GM21423 (cell line): ENCODE measurements around the gene OR1L8.
"Not testable (repeated sequence)": the region's sequence is repeated elsewhere in the genome, so short reads cannot be mapped to it uniquely, and the experiment has no call there.

Source experiments
- ATAC-seq: cut with Tn5 transposase; IDR thresholded peaks from one replicate; pipeline ENCODE4 v1.9.1; 2021; ENCODE audit warnings: mild to moderate bottlenecking, moderate library complexity; ENCODE audit not compliant: unreplicated experiment

OR1L8 gene

GRCh38 chr9:122583284-122583683 lies at the start of gene OR1L8:
Gene OR1L8 (minus strand): TSS chr9:122583384. CDS start chr9:122568477, 14,907 bp downstream.
- not testable (repeated sequence) for ATAC-seq

- no peak for ATAC-seq
Observed at GRCh38 chr9:122619996-122620395, 36.8 kb upstream of the OR1L8 start.

DNA sequence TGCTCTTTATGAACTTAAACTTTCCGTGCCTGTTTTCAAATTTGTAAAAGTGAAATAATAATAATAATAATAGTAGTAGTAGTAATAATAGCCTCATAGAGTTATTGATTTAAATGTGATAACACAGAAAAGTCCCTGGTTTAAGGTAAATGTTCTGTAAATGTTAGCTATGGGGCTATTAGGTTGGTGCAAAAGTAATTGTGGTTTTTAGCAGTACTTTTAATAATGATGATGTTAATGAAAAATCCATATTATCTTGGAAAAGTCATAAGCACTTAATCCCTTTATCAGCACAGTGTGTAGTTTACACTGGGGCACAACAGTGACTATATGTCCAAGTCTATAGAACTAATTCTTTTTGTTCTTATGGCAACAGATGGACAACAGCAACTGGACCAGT lies 31.2 kb upstream of the OR1L8 start, which contains the start of gene OR1Q1:
Gene OR1Q1, plus strand, starts transcription at position 377 of the 400 bp plus-strand sequence. Its CDS starts 0 bp downstream, at position 377.
- ATAC-seq = no peak

DNA sequence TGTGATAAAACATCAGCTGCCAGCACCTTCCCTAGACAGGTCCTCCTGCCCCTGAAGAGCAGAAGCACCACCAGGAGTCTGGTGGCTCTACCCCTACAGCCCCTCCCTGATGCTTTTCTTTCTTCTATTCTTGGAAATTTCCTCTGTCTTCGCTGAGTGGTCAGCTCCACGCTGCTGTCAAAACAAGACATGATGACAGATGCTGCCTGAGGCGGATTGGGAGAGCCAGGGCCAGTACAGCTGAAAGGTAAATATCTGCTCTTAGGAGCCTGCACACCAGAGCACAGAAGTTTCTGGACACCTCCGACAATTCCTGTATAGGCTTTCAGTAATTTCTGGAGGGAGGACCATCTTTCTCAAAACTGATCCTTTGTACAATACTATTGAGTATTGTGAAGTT lies 26.6 kb upstream of the OR1L8 start:
- ATAC-seq = no peak

DNA sequence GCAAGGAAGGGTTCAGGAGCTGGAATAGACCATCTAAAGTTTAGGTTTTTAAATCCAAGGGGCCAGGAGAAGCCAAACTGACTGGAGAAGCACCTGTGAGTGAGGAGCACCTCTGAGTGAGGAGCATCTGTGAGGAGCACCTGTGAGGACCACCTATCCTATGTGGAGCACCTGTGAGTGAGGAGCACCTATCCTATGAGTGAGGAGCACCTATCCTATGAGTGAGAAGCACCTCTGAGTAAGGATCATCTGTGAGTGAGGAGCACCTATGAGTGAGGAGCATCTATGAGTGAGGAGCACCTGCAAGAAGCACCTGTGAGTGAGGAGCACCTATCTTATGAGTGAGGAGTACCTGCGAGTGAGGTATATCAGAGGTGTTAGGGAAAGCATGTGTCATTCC lies 23.4 kb upstream of the OR1L8 start:
- ATAC-seq = no peak

- no peak for ATAC-seq
Observed at GRCh38 chr9:122605691-122606090, 22.5 kb upstream of the OR1L8 start.

GRCh38 chr9:122580360-122580759 lies 2.8 kb downstream of the OR1L8 start:
- no peak for ATAC-seq

- no peak for ATAC-seq
Observed at GRCh38 chr9:122579874-122580273, 3.3 kb downstream of the OR1L8 start.

DNA sequence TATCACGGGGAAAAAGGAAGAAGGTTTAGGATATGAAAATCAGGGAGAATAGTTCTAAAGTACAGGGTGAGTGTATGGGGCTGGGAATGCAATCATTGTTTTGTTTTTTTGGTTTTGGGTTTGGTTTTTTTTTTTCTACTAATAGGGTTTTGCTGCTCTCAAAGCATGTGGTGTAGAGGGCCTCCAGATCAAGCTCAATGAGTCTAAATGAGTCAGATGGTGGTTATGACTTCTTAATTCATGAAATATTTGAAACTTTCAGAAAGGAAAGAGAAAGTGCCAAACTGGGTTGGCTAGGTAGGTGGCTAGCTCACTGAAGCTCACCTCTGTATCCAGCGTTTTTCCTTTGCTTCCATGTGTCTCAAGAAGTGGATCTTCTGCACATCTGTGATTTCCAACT lies 10.7 kb downstream of the OR1L8 start:
- no peak for ATAC-seq

- no peak for ATAC-seq
Observed at GRCh38 chr9:122567901-122568300, 15.3 kb downstream of the OR1L8 start.

DNA sequence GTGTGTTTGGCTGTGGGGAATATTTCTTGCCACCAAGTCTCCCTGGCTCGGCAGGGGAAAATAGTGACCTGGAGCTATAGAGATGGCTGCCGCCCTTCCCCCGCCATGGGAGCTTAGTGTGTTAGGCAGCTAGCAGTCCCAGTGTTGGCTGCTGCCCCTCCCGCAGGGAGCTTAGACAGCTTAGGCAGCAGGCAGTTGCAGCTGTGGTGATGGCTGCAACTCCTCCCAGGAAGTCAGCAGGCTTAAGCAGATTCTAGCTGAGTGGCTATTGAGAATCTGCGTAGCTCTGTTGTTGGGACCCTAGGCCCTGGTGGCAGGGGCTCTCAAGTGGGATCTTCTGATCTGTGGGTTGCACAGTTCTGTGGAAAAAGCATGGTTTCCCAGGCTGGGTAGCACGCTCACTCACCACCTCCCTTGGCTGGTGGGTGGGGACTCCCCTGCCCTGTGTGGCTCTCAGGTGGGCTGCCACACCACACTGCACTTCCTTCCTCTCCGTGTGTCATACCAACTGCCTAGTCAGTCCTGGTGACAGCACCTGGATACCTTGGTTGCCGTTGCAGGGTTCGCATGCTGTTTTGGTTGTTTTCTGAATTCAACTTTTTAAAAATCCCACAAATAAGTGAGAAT lies 20.9 kb downstream of the OR1L8 start:
- no peak for ATAC-seq

- no peak for ATAC-seq
Observed at GRCh38 chr9:122561446-122561845, 21.7 kb downstream of the OR1L8 start.

DNA sequence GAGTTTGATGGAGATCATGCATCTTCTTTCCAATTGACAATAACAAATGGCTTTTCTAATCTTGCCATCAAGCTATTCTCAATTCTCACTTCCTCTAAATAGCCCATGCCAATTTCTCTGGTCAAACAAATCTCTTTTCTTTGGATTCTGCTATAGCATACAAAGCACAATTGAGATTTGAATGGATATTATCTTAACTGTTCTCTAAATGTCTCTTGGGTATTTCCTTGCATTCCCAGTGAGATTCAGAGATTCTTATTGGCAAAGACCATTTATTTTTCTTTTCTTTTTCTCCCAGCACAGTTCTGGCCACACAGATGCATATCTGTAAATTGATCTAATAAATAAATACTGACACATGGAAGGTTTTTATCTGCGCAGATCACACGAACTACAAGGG lies 30.4 kb downstream of the OR1L8 start, which contains the start of gene OR1N2:
Gene OR1N2, plus strand, starts transcription at position 301 of the 400 bp plus-strand sequence. CDS start 100 bp downstream, outside the sequence.
- ATAC-seq = no peak

DNA sequence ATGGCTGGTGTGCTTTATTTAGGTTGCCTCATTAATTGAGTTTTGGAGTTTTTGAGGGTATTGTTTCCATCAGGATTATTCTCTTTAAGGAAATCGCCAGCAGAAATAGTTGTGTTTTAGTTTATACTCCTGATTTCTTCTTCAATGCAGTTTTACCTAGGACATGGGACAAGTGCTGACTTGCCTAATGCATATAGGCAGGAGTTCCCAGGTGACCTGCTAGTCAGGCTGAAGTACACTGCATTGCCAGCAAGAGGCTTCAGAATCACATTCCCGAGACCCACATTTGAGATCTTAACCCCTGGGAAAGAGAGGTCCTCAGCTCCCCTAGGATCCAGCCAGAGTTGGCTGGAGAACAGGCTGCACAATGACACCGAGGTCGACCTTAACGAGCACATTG lies 31.8 kb downstream of the OR1L8 start:
- ATAC-seq = no peak

DNA sequence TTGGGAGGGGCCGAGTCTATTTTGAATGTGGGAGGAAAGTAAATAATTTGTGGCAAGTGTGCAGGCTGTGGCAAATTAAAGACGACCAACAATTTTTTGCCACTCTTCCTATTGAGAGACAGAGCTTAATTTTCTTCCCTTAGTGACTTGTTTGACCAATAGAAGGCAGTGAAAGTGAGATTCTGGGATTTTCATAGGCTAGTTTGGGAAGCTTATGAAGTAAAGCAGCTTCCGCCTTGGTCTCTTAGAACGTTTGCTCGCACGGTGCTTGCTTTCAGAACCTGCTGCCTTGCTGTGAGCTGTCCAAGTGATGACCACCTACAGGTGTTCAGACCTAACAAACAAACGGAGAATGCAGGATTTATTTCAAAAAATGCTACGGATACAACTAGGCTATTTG lies 37.0 kb downstream of the OR1L8 start:
- ATAC-seq = no peak

DNA sequence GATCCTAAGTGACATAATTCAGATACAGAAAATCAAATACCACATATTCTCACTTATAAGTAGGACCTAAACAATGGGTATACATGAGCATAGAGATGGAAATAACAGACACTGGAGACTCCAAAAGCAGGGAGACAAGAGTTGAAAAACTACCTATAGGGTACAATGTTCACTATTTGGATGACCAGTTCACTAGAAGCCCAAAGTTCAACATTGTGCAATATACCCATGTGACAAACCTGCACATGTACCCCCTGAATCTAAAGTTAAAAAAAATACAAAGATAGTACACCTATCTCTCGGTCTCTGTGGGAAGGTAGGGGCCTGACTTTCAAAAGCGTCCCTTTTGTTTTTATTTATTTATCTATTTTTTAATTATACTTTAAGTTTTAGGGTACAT lies 44.4 kb downstream of the OR1L8 start:
- no peak for ATAC-seq

DNA sequence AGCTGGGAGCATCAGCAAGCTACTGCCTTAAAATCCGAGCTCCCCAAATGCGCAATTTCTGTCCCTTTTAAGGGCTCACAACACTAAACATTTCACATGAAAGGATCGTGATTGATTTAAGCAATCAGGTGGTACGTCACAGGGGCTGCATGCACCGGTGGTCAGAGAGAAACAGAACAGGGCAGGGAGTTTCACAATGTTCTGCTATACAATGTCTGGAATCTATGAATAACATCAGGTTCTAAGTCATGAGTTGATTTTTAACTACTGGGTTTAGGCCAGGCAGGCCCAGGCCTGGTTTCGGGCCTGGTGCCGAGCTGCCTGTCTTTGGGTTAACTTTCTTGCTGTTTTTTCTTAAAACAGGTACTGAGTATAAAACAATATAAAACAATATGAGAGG lies 46.1 kb downstream of the OR1L8 start:
- not testable (repeated sequence) for ATAC-seq

GRCh38 chr9:122536134-122536533 lies 47.0 kb downstream of the OR1L8 start:
- ATAC-seq = no peak

- not testable (repeated sequence) for ATAC-seq
Observed at GRCh38 chr9:122531157-122531556, 52.0 kb downstream of the OR1L8 start.

- no peak for ATAC-seq
Observed at GRCh38 chr9:122527193-122527592, 56.0 kb downstream of the OR1L8 start, which contains the start of gene OR1N1. Gene OR1N1 (minus strand): TSS chr9:122527293. CDS start chr9:122527293, 0 bp downstream.

- no peak for ATAC-seq
Observed at GRCh38 chr9:122526602-122527001, 56.6 kb downstream of the OR1L8 start.

GRCh38 chr9:122519376-122519775 lies 63.8 kb downstream of the OR1L8 start:
- no peak for ATAC-seq

DNA sequence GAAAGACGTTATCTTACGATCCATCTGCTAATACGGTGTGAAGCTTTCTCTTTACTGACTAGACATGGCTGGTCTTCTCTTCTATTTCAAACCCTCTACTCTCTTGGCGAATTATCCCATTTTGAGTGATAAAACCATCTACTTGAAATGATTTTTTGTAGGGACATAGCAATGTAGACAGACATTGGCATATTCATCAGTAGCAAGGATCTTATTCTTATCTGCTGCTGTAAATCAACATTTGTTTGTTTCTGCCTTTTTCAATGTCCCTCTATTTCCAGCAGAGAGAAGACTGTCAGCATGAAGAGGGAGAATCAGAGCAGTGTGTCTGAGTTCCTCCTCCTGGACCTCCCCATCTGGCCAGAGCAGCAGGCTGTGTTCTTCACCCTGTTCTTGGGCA lies 64.3 kb downstream of the OR1L8 start, which contains the start of gene OR1J4:
Gene OR1J4, plus strand, starts transcription at position 301 of the 400 bp plus-strand sequence. Its CDS starts 0 bp downstream, at position 301.
- ATAC-seq = no peak
